Panc1 (cell line): ENCODE measurements around the gene CREB3L1.

Experiments used
- POLR2AphosphoS5 ChIP-seq: IDR thresholded peaks from 2 replicates; pipeline ENCODE4 v1.6.1; 2012; ENCODE audit warnings: mild to moderate bottlenecking, low read depth, low read length, moderate library complexity
- SIN3A ChIP-seq: IDR thresholded peaks from 2 replicates; pipeline ENCODE4 v1.6.1; 2012; ENCODE audit warnings: low read depth, mild to moderate bottlenecking, low read length, moderate library complexity, borderline replicate concordance; ENCODE audit not compliant: insufficient read depth
- TCF7L2 ChIP-seq: IDR thresholded peaks from 2 replicates; pipeline ENCODE4 v1.6.1; 2011; ENCODE audit warnings: mild to moderate bottlenecking, low read depth, low read length, inconsistent platforms
- TF ChIP-seq, protein P1 (sequence below): fragments of 450-650 bp; IDR thresholded peaks from 2 replicates; pipeline ENCODE4 v1.5.1; 2017; ENCODE audit warnings: mild to moderate bottlenecking

DNA sequence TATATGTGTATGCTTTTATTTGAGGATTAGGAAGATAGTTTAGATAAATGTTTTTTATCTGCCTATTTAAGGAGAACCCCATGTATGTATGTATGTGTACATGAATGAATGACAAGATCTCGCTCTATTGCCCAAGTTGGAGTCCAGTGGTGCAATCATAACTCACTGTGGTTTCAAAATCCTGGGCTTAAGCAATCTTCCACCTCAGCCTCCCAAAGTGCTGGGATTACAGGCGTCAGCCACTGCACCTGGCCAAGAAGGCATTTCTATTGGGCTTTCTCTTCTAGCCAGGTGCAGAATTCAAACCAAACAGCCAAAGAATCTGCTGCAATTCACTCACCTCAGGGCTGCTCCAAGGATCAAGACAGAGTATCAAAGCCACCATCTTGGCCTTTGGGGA lies 44.3 kb downstream of the CREB3L1 start:
- TF ChIP-seq, protein P1, sequence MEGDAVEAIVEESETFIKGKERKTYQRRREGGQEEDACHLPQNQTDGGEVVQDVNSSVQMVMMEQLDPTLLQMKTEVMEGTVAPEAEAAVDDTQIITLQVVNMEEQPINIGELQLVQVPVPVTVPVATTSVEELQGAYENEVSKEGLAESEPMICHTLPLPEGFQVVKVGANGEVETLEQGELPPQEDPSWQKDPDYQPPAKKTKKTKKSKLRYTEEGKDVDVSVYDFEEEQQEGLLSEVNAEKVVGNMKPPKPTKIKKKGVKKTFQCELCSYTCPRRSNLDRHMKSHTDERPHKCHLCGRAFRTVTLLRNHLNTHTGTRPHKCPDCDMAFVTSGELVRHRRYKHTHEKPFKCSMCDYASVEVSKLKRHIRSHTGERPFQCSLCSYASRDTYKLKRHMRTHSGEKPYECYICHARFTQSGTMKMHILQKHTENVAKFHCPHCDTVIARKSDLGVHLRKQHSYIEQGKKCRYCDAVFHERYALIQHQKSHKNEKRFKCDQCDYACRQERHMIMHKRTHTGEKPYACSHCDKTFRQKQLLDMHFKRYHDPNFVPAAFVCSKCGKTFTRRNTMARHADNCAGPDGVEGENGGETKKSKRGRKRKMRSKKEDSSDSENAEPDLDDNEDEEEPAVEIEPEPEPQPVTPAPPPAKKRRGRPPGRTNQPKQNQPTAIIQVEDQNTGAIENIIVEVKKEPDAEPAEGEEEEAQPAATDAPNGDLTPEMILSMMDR, result no peak
- no peak for TF ChIP-seq POLR2AphosphoS5
- no peak for TF ChIP-seq SIN3A
- no peak for TF ChIP-seq TCF7L2
